GM11168 (cell line): ENCODE results near the gene ANO4.
"Not testable (repeated sequence)": the region's sequence is repeated elsewhere in the genome, so short reads cannot be mapped to it uniquely, and the experiment has no call there.

ENCODE experiments used
- in situ Hi-C: fragments of 300-500 bp; cut with MboI; formaldehyde crosslinking; loops from one replicate; pipeline ENCODE4 v1.12.0; 2022; ENCODE audit warnings: low sequenced_read_pairs; ENCODE audit not compliant: unreplicated experiment

ANO4 gene

DNA sequence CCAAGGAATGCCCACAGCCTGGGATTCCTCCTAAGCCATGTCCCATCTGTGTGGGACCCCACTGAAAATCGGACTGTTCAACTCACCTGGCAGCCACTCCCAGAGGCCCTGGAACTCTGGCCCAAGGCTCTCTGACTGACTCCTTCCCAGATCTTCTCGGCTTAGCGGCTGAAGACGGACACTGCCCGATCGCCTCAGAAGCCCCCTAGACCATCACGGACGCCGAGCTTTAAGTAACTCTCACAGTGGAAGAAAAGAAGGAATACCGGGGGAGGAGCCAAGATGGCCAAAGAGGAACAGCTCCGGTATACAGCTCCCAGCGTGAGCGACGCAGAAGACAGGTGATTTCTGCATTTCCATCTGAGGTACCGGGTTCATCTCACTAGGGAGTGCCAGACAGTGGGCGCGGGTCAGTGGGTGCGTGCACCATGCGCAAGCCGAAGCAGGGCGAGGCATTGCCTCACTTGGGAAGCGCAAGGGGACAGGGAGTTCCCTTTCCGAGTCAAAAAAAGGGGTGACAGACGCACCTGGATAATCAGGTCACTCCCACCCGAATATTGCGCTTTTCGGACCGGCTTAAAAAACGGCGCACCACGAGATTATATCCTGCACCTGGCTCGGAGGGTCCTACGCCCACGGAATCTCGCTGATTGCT lies 351.3 kb downstream of the ANO4 start:
- in situ Hi-C loops = not testable (repeated sequence)

DNA sequence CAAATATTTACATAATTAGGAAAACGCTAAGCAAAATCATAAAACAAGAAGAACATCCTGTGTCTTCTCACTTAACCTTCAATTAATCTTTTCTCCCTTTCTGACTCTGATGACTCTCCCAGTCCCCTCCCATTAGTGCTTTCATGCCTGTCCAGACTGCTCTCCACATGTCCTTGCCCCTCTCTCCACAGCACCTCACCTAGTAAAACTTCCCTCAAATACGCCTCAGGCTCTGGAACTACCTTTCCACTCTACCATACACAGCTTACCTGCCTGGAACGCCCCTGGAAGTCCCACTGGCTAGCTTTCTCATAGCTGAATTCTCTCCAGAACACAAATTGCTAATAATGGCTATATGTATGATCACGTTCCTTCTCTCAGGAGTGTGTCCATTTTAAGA lies 370.7 kb downstream of the ANO4 start:
- in situ Hi-C loops = no loop called here

DNA sequence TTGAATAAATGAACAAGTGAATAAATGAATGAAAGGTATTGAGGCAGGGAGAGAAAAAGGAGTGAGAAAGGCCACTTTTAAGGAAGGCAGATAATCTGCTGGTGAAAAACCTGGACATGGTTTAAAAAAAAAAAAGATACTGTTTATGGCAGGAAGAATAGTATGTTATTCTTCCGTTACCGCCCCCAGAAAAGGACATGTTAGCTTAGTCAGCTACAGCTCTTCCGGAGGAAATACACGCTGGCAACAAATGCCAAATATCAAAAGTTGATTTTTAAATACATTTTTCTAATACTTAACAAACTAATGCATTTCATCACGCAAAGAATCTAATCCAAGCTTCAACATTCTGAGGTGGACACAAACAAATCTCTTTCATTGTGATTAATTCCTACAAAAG lies 372.3 kb downstream of the ANO4 start:
- in situ Hi-C loops = no loop called here

- in situ Hi-C loops = no loop called here
Observed at GRCh38 chr12:101168001-101168400, 373.4 kb downstream of the ANO4 start.

GRCh38 chr12:101172316-101172715 lies 377.7 kb downstream of the ANO4 start:
- in situ Hi-C loops = no loop called here

GRCh38 chr12:101173197-101173749 lies 378.7 kb downstream of the ANO4 start:
- in situ Hi-C loops = no loop called here

DNA sequence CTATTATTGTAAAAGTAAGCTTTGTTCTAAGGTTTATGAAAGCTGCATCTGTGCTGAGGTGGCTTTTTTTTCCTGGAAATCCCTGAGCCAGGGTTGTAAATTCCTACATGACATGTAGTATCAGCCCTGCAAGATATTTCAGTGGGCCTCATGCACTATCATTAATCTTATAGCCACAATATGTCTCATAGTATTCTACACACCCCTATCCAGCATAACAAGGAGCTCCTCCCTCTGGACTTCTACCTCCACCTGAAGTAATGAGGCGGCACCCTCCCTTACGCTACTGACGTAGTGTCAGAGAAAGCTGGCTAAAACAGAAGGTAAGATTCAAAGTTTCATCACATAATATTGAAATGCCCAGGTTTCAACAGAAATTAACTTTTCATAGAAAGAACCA lies 380.0 kb downstream of the ANO4 start:
- in situ Hi-C loops = no loop called here
